ENCODE measurements around the gene SH3RF2.

GRCh38 chr5:145957388-145957787, 21.0 kb downstream of the SH3RF2 start:
- TF ChIP-seq CTCF (IDR thresholded peaks at IDR 0.05) (no peak), EP300 (IDR thresholded peaks at IDR 0.05) (no peak)

Measured in ovary (tissue), 3 donors.